NCI-H524 treated with DMSO at 0.1 percent for 48 hours (cell line): Measurements from ENCODE around the gene DDR1.
A peak's percentile ranks its signal among the peaks of the same experiment; 100 is the strongest.
"Not testable (repeated sequence)": the region's sequence is repeated elsewhere in the genome, so short reads cannot be mapped to it uniquely, and the experiment has no call there.

Experiments
- DNase-seq: peaks from one replicate; lab custom pipeline; 2025; lab: John Stamatoyannopoulos, UW

Gene DDR1

GRCh38 chr6:30854285-30855040 lies 29.9 kb upstream of the DDR1 start:
- no peak for DNase-seq

GRCh38 chr6:30855429-30856075 lies 28.8 kb upstream of the DDR1 start:
- no peak for DNase-seq

GRCh38 chr6:30857112-30857511 lies 27.2 kb upstream of the DDR1 start:
- no peak for DNase-seq

- no peak for DNase-seq
Observed at GRCh38 chr6:30857549-30857948, 26.8 kb upstream of the DDR1 start.

GRCh38 chr6:30859726-30860125 lies 24.6 kb upstream of the DDR1 start:
- DNase-seq: not testable (repeated sequence)

GRCh38 chr6:30861257-30862048 lies 22.9 kb upstream of the DDR1 start:
- DNase-seq: no peak

GRCh38 chr6:30862156-30862875 lies 22.0 kb upstream of the DDR1 start:
- no peak for DNase-seq

GRCh38 chr6:30864325-30864724 lies 20.0 kb upstream of the DDR1 start:
- no peak for DNase-seq

GRCh38 chr6:30869241-30869749 lies 15.0 kb upstream of the DDR1 start:
- not testable (repeated sequence) for DNase-seq

- DNase-seq: no peak
Observed at GRCh38 chr6:30870546-30870945, 13.8 kb upstream of the DDR1 start.

GRCh38 chr6:30871592-30872183 lies 12.6 kb upstream of the DDR1 start:
- DNase-seq: no peak

GRCh38 chr6:30873137-30873640 lies 11.1 kb upstream of the DDR1 start:
- no peak for DNase-seq

GRCh38 chr6:30873795-30874194 lies 10.5 kb upstream of the DDR1 start:
- not testable (repeated sequence) for DNase-seq

- peak; percentile 57 for DNase-seq
Observed at GRCh38 chr6:30875244-30876038, 8.9 kb upstream of the DDR1 start.

- DNase-seq: no peak
Observed at GRCh38 chr6:30876039-30876730, 8.1 kb upstream of the DDR1 start.

GRCh38 chr6:30877419-30878262 lies 6.7 kb upstream of the DDR1 start:
- peak; percentile 15 for DNase-seq

GRCh38 chr6:30879684-30880427 lies 4.5 kb upstream of the DDR1 start:
- DNase-seq: no peak

GRCh38 chr6:30880698-30881252 lies 3.5 kb upstream of the DDR1 start:
- no peak for DNase-seq
